Measurements from ENCODE around the gene DRG2. TPM values are rescaled to one million over a fixed set of nuclear protein-coding genes. Genes with fewer than 3 reads are reported as not detected.

The DRG2 gene
- total RNA-seq, 1 donor from 2014 or later, result 67.5 TPM

Other genes with a start within 250 kb of the DRG2 start
- 9.3 and 10.2 TPM in 2 replicates for gene TOM1L2, start 115.5 kb upstream of the DRG2 start, total RNA-seq
- not detected in 2 replicates for gene DRC3, start 115.1 kb upstream of the DRG2 start, total RNA-seq
- 34.9 and 37.8 TPM in 2 replicates for gene ATPAF2, start 48.8 kb upstream of the DRG2 start, total RNA-seq
- 9.6 and 10.0 TPM in 2 replicates for gene GID4, start 48.5 kb upstream of the DRG2 start, total RNA-seq
- 0.31 and 0.34 TPM in 2 replicates for gene MYO15A, start 20.8 kb downstream of the DRG2 start, total RNA-seq
- gene ALKBH5, start 95.9 kb downstream of the DRG2 start, total RNA-seq, result 127 and 128 TPM in 2 replicates
- gene LLGL1, start 137.7 kb downstream of the DRG2 start, total RNA-seq, result 22.6 and 23.4 TPM in 2 replicates
- gene FLII, start 170.8 kb downstream of the DRG2 start, total RNA-seq, result 268 and 275 TPM in 2 replicates
- 5.8 and 7.0 TPM in 2 replicates for gene MIEF2, start 172.7 kb downstream of the DRG2 start, total RNA-seq
- gene TOP3A, start 227.0 kb downstream of the DRG2 start, total RNA-seq, result 75.2 and 87.2 TPM in 2 replicates
- 18.7 and 19.2 TPM in 2 replicates for gene SMCR8, start 227.3 kb downstream of the DRG2 start, total RNA-seq

All from activated T-helper 1 cell treated with anti-CD3 and anti-CD28 coated beads, Interleukin-12 subunit alpha, Interleukin-12 subunit beta, Interleukin-2, Interleukin-4 antibody, amounts not matched to agents 30 ng/mL and 10 ng/mL and 1 ng/mL, durations not matched to agents 14 hours and 24 hours and 36 hours (primary cell).